IPS DF 4.7 (cell line): ENCODE measurements around the gene RAP1GAP2.

ENCODE experiments used
- DNase-seq: peaks from one replicate; pipeline ENCODE4 v3.0.0-alpha.2; 2013; ENCODE audit warnings: low spot score; ENCODE audit errors: extremely low read depth

Gene RAP1GAP2

DNA sequence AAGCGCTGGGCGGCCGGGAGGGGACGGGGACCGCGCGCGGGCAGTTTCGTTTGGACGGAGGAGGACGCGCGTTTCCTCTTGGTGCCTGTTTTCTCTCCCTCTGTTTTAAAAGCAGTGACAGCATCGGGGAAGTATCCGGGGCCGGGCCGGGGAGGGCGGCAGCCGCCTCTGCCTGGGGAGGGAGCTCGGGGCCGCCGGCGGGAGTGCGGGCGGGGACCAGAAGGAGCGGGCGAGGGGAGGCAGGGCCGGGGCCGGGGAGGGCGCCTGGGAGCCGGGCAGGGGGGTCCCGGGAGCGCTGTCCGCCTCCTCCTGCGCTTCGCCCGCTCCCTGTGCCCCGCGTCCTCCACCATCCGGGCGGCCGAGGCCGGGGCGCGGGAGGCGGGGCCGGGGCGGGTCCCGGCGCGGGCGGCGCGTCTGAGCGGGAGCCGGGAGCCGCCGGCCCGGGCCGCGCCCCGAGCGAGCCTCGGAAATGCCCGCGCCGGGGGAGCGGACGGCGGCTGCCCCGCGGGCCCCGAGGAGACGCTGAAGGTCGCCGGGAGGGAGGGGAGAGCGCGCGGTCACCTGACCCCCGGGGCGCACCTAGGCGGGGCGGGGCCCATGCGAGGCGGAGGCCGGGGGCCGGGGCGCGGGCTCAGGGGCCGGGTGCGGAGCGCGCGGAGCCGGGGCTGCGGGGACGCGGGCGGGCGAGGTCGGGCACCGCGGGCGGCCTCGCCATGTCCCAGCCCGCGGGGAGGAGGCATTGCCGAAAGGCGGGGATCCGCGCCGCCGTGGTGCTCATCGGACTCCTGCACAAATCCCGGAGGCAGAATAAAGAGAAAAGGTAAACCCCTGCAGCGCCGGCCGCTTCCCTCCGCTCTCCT, 57.3 kb downstream of the RAP1GAP2 start:
- DNase-seq, result no peak

DNA sequence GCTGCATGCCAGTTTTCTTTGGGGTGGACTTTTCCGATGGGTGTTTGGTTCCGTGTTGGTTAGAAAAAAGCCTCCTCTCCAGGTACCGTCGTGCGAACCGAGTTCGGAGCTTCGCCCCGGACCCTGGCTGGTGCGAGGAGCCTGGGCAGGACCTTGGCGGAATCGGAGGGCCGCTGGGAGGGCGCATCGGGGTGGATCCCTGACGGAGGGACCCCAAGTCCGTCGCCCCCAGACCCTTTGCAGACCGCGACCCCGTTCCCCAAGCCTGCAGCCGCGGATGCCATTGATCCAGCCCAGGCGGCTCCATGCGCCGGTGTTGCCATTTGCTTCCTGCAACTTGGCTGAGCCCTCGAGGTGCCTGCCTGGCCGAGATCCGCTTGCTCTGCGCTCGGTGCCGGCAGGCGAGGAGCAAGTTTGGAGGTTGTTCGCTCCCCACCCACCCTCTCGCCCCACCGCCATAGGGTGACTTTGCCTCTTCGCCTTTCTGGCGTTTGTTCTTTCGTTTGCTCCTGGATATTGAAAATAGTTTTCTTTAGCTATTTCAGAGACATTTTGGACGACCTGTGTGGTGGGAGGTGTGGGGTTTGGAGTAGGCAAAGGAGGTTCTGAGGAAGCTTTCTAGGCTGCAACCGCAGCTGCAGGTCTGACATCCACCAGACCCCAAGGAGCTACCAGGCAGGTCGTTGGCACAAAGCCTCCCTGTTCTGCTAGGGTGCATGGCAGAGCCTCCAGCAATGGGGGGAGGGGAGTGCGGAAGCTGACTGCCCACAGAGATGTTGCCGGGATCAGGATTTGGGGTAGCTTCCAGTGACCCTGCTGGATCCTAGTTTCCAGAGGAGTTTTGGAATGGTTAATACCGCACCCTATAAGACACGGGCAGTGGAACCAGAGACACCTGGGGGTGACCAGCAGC, 58.2 kb downstream of the RAP1GAP2 start:
- DNase-seq, result no peak

DNA sequence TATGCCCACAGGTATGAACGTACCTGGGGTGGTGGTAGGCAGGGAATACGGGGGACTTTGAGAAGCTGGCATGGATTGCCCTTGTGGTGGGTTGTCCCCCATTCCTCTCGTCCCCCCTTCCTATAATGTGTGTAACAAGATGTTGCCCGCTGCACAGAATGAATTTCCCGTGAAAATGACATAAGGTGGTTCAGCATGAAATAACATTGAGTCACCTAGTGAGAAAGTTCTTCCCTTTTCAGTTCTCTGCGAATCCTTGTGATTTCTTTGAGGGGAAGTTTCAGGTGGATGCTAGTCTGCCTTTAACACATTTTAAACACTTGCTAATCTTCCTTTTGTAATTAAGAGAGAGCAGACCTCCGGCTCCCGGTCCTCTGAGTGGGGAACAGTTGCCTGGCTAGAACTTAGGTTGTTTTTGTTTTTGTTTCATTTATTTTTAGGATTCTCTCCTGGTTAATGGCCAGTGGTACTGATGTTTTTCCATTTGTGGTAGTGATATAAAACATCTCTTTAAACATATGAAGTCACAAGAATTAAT, 58.9 kb downstream of the RAP1GAP2 start:
- no peak for DNase-seq

DNA sequence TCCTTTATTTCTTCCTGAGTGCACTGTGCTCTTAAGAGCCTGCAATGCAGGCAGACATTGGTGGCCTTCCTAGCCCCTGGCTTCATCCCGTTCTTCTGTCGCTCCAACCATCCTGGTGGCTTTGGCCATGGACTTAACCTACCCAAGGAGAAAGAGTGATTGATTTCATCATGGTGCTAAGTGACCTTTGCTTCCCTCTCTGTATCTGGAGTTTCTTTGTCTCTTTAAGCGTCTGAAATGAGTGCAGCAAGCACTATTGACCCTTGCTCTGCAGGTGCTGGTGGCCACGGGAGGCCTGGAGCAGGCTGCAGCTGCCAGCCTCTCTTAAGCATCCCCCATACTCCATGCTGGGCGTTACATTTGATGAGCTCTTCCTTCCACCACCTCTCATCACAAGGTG, 60.5 kb downstream of the RAP1GAP2 start:
- no peak for DNase-seq

DNA sequence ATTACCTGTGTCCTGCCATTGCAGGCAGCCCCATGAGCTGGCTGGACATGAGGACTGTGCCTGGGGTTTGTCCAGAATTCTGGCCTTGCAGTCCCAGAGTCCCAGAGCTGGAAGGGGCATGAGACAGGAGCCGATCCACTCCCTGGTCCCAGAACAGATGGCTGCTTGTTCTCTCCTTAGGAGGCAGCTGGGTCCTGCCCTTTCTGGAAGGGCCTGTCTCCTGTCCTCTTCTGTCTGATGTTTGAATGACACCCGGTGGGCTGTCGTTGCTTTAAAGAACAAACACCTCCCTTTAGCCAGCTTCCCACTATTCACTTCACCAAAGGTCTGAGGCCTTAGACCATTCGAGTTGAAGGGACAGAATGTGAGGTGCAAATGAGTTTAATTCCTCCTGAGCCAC, 63.8 kb downstream of the RAP1GAP2 start:
- DNase-seq, result no peak

DNA sequence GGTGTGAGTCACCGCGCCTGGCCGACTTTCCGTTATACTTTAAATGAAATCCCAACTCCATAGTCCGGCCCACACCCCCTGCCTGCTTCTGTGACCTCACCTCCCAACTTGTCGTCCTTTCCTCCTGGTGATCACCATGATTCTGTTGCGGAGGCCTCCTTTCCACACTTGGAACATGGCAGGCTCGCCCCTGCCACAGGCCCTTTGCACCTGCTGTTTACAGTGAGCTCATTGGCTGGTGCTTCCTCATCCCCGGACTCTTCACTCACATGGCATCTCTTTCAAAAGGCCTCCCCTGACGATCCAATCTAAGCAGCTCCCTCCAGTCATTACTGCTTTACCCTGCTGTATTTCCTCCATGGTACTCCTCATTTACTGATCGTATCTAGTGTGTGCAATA, 64.6 kb downstream of the RAP1GAP2 start:
- DNase-seq, result no peak

DNA sequence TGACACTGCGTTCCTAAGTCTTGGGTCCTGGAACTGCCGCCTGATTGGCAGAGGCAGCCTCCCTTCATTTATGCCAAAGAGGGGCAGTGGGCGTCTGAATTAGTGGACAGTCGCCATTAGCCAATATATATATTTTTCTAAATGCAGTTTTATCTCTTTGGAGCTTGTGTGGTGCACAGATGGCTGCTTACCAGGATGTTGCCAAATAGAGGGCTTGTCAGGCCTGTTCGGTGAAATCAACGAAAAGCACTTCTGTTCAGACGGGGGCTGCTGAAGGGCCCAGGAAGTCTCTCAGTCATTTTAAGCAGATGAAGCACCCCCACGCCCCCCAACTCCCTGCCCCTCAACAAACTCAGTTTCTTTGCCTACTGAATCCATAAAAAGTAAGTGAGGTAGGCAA, 66.0 kb downstream of the RAP1GAP2 start:
- DNase-seq, result no peak

DNA sequence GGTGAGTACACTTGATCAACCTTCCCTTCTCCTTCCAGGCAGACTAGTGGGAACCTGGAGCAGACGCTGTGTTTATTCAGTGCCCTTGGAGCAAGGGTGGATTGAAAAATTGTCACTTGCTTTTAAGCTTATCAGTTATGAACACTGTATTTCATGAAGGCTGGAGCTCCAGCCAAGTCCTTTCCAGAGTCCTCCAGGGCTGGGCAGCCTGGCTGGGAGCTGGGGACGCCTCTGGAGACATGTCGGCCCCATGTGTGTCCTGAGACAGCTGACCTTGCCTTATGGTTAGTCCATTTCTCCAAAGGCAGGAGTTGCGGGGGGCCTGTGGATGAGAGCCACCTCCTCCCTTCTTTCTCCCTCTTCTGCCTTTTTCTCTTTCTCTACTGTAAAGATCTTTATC, 67.0 kb downstream of the RAP1GAP2 start:
- DNase-seq, result no peak

DNA sequence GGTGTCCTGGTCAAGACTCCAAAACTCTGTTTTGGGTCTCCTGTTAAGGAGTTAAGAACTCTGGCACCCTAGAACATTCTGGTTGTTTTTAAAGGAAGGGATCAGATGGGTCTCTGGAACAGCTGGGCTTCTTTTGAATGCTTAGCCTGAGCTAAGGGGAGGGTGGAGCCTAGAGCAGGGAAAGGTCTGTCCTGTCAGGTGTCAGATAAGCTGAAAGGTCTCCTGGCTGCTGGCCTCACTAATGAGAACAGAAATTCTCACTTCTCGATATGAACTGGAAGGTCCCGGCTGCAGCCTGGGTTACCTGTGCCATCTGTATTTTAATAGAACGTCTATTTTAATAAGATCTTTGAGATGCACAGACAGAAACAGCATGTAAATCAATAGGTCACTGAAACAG, 69.0 kb downstream of the RAP1GAP2 start:
- no peak for DNase-seq

DNA sequence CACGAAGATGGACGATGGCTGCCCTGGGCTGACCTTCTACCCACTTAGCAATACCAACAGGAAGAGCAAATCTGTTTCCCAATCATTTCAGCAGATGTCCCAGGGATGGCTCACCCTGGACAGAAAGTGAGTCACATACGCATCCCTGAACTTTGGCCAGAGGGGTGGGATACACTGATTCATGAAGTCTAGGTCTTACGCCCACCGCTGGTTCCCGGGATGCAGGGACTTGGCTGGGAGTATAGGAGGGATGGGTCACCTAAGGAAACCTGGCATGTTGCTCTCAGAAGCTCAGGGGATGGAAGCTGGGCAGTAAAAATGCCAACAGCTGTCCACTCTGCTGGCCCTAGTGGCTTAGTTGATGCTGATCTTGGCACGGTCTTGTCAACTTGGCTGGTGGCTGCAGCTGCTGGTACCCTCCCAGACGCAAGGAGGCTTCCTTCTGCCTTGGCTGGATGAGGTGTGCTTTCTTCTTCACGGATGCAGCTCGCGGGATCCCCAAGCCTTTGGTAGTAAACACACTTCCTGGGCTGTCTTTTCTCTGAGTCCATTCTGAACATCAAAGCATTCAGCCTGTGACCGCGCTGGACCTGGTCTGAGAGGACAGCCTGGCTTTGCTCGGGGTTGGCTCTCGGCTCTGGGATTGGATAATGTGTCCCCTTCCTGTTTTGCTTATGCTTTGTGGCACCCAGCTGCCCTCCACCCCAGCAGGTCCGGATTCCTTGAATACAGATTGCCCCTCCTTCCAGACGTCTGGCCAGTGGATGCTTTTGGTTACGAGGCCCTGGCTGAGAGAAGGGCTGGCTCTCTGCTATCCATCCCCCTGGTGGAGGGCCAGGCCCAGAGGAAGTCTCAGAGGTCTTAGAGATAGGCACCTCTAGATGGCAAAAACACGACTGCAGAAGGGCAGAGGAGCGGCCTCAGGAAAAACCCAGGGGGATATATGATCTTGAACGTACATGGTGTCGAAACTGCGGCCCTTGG, 71.5 kb downstream of the RAP1GAP2 start:
- no peak for DNase-seq

DNA sequence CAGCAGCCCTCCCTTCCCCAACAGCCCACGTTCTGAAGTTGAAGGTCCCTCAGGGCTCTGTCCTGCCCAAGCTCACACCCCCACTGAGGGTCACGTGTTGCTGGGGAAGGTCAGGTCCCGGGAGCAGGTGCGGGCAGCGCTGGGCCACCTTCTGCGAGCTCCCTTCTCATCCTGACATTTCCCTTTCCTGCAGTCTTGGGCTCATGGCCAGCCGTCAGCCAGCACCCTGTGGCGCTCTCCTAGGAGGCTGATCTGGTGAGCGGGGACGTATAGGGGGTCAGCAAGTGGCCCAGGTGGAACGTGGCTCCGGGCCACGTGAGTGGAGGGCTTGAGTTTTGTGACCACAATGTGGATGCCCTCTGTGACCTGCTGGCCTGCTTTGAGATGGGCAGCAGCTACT, 73.4 kb downstream of the RAP1GAP2 start:
- no peak for DNase-seq

DNA sequence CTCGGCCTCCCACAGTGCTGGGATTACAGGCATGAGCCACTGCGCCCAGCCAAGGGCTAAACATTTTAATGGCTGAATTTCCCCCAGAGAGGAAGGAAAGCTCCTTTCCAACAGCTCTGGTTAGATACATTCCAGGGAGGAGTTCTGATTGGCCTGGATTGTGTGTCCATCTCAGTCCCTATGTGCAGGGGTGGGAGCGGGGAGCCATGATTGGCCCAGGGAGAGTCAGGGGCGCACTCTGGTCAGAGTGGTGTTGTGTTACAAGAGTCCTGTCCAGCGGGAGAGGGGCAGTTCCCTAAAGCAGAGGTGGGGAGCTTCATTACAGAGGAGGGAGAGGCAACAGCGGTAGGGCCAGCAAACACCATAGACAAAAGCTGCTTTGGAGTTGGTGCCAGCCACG, 75.0 kb downstream of the RAP1GAP2 start:
- DNase-seq, result no peak

DNA sequence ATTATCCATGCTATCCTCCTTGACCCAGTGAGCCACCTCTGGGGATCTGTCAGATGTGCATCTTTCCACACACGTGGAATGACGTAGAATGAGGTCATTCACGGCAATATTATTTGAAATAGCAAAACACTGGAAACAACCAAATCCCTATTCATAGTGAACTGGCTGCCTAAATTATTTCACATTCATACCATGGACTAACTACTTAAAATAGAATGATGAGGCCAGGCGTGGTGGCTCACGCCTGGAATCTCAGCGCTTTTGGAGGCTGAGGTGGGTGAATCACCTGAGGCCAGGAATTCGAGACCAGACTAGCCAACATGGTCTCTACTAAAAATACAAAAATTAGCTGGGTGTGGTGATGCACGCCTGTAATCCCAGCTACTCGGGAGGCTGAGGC, 75.5 kb downstream of the RAP1GAP2 start:
- DNase-seq, result no peak

DNA sequence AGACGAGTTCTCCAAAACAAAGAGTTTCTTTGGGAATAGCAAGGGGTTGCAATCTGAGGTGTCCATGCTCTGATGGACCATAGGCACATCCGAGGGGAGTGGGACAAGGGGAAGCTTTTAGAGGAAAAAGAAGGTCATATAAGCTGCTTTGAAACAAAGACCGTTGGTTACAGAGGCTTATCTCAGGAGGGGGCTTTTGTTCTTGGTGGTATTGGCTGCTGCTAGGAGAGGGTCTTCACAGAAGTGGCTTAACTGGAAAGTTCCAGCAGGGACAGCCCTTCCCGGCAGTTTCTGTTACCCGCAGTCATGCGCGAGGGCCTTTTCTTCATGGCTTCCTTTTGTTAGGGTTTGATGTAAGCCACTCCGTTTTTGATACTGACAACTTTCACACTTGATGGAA, 76.0 kb downstream of the RAP1GAP2 start:
- no peak for DNase-seq

DNA sequence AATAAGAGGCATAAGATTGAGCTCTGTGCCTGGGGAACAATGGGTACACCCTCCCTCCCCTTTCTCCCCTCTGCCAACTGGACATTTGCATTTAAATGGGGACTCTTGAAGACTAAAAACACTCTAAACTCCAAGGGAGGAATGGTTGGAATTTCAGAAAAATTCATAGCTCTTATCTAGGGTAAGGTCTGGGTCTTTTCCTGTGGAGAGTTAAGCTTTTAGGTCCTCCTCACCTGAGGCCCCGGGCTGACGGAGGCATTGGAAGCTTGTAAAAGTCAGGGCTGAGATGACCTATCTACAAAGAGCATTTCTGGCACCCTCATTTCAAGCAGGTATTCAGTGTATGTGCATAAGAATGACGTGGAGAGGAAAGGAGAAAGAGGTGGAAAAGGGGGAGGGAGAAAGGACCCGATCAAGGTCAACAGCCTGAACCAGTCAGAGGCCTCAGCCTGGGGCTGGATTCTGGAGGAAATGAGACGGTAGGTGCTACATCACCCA, 78.0 kb downstream of the RAP1GAP2 start:
- DNase-seq, result peak; percentile 90

DNA sequence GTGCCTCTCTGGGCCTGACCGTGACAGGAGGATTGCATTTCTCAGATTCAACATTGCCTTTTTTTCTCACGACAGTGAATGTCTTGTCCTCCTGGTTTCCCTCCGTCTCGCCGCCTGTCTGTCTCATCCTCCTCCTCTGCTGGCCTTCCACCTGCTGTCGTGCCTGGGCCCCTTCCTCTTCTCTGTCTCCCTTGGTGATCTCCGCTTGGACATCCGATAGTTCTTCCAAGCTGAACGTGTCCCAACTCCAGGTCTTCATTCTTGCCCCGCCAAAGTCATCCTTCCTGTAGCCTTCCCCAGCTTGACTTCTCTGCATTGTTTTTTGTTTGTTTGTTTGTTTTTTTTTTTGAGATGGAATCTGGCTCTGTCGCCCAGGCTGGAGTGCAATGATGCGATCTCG, 79.4 kb downstream of the RAP1GAP2 start:
- DNase-seq, result no peak

DNA sequence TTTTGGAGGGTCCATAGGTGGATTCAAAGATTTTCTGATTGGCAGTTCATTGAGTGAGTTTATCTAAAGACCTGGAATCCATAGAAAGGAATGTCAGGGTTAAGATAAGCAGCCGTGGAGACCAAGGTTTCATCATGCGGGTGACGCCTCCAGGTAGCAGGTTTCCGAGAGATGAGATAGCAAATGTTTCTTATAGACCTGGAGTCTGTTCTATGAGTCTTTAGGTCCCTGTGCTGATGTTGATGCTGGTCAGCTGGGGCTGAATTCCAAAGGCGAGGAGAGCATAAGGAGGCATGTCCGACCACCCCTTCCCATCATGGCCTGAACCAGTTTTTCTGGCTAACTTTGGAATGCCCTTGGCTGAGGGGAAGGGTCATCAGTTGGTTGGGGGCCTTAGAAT, 80.2 kb downstream of the RAP1GAP2 start:
- DNase-seq, result no peak

DNA sequence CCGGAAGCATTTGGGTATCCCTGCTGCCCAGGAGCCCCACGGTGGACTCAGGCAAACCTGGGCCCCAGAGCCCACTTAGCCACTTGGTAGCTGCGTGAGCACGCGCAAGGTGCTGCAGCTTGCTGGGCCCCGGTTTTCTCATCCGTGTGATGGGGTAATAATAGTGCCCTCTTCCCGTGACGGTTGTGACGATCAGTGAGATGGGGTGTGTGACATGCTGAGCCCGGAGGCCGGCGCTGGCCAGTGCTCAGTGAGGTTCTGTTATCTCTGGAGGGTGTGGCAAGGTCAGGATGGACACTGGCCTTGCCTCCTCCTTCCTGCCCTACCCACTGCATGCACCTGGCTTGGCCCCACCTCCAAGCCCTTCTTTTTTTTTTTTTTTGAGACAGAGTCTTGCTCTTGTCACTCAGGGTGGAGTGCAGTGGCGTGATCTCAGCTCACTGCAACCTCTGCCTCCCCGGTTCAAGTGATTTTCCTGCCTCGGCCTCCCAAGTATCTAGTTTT, 82.6 kb downstream of the RAP1GAP2 start:
- no peak for DNase-seq

DNA sequence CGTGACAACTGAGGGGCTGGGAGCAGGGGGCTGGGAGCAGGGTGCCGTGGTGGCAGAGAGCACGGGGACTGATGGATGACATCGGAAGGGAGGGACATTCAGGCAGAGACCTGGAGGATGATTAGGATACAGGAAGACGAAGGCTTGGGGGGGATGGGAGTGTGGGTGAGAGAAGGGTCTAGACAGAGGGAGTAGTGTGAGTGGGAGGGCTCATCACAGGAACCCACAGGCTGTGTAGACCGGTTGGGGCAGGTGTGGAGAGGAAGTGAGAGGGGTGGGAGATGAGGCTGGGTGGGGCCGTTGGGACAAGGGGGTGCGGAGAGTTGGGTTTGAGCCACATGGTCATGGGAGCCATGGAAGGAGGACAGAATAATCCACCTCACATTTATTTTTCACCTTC, 83.8 kb downstream of the RAP1GAP2 start:
- no peak for DNase-seq

DNA sequence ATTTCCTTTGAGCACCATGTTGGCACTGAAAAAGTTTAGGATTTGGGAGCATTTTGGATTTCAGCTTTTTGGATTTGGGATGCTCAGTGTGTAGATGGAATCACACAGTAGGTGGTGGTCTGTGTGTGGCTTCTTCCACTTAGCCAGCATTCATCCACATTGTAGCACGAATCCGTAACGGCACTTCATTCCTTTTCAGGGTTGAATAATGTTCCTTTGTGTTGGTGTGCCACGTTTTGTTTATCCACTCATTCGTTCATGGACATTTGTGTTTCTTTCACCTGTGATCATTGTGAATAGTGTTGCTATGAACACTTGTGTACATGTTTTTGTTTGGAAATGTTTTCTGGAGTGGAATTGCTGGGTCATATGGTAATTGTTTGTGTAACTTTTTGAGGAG, 85.1 kb downstream of the RAP1GAP2 start:
- DNase-seq, result no peak
